Measurements from ENCODE around the gene CAPN13.

The CAPN13 gene

GRCh38 chr2:30763151-30763660, 44.0 kb downstream of the CAPN13 start:
- no peak for DNase-seq

GRCh38 chr2:30761226-30761625, 46.0 kb downstream of the CAPN13 start:
- no peak for DNase-seq

- DNase-seq: no peak
Observed at GRCh38 chr2:30759481-30759880, 47.8 kb downstream of the CAPN13 start.

GRCh38 chr2:30758191-30758651, 49.0 kb downstream of the CAPN13 start:
- DNase-seq: peak; percentile 4

GRCh38 chr2:30757749-30758148, 49.5 kb downstream of the CAPN13 start:
- no peak for DNase-seq

- peak; percentile 12 for DNase-seq
Observed at GRCh38 chr2:30756971-30757370, 50.3 kb downstream of the CAPN13 start.

- no peak for DNase-seq
Observed at GRCh38 chr2:30756051-30756719, 51.1 kb downstream of the CAPN13 start.

GRCh38 chr2:30753630-30754029, 53.6 kb downstream of the CAPN13 start:
- no peak for DNase-seq

GRCh38 chr2:30752811-30753210, 54.4 kb downstream of the CAPN13 start:
- no peak for DNase-seq

GRCh38 chr2:30747206-30747605, 60.0 kb downstream of the CAPN13 start:
- DNase-seq: no peak

GRCh38 chr2:30744823-30745222, 62.4 kb downstream of the CAPN13 start:
- no peak for DNase-seq

GRCh38 chr2:30741576-30741975, 65.7 kb downstream of the CAPN13 start:
- DNase-seq: no peak

GRCh38 chr2:30738141-30738911, 68.9 kb downstream of the CAPN13 start:
- DNase-seq: no peak

- no peak for DNase-seq
Observed at GRCh38 chr2:30737326-30737610, 70.0 kb downstream of the CAPN13 start.

- DNase-seq: no peak
Observed at GRCh38 chr2:30736461-30737325, 70.6 kb downstream of the CAPN13 start.

GRCh38 chr2:30733876-30734520, 73.2 kb downstream of the CAPN13 start:
- no peak for DNase-seq

GRCh38 chr2:30732876-30733275, 74.4 kb downstream of the CAPN13 start:
- no peak for DNase-seq

- DNase-seq: no peak
Observed at GRCh38 chr2:30732376-30732775, 74.9 kb downstream of the CAPN13 start.

- DNase-seq: no peak
Observed at GRCh38 chr2:30731706-30732105, 75.5 kb downstream of the CAPN13 start.

- DNase-seq: no peak
Observed at GRCh38 chr2:30730736-30731647, 76.3 kb downstream of the CAPN13 start.

GRCh38 chr2:30729031-30729430, 78.2 kb downstream of the CAPN13 start:
- no peak for DNase-seq
